HL-60 (cell line): ENCODE data around the gene CELF2.

Experiments used
- DNase-seq, 2 experiments: peaks; one replicate each; pipeline ENCODE4 v3.0.0-alpha.2; 2010 to 2020; ENCODE audit warnings: low read depth in 1 of 2, low spot score in 1 of 2
- H3K27ac ChIP-seq: fragments of 250-450 bp; sonication (Bioruptor Pico); replicated peaks from 2 replicates; pipeline ENCODE4 v1.5.1; 2020; ENCODE audit warnings: mild to moderate bottlenecking, moderate library complexity
- H3K27me3 ChIP-seq: fragments of 250-450 bp; sonication (Bioruptor Pico); 2 replicates; pipeline ENCODE4 v1.5.1; 2021; ENCODE audit warnings: mild to moderate bottlenecking, moderate library complexity; ENCODE audit not compliant: insufficient read depth, poor library complexity, severe bottlenecking
- H3K4me3 ChIP-seq: replicated peaks from 2 replicates; pipeline ENCODE4 v1.5.1; 2011; ENCODE audit warnings: mild to moderate bottlenecking, control low read depth, low read length; ENCODE audit not compliant: insufficient read depth
- GABPA ChIP-seq: IDR thresholded peaks from 2 replicates; pipeline ENCODE4 v1.6.1; 2012; ENCODE audit warnings: low read depth
- POLR2AphosphoS5 ChIP-seq: IDR thresholded peaks from 2 replicates; pipeline ENCODE4 v1.6.1; 2012; ENCODE audit warnings: low read depth
- SPI1 ChIP-seq: IDR thresholded peaks from 2 replicates; pipeline ENCODE4 v1.6.1; 2012; ENCODE audit warnings: low read depth, mild to moderate bottlenecking, borderline replicate concordance
- TF ChIP-seq, protein P1 (sequence below): IDR thresholded peaks from one replicate; pipeline ENCODE4 v1.5.1; 2011; ENCODE audit warnings: low read length, control low read depth, inconsistent platforms; ENCODE audit not compliant: insufficient read depth
- TF ChIP-seq, protein P2 (sequence below): IDR thresholded peaks from 2 replicates; pipeline ENCODE4 v1.6.1; 2012; ENCODE audit warnings: low read depth; ENCODE audit not compliant: insufficient replicate concordance

The CELF2 gene

DNA sequence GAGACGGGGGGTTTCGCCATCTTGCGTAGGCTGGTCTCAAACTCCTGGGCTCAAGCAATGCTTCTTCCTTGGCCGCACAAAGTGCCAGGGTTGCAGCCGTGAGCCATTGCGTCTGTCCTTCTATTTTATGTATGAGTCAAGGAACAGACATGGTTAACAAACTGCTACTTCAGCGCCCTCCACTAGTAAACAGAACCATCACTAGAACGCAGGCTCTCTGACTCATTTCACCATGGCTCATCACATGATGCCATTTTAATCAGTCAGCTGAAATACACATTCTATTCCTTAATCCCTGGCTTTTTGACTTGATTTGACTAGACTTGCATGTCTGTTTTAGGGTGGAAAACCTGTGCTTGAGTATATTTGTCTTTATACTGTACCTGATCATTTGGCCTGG, 41.3 kb downstream of the CELF2 start:
- DNase-seq = no peak
- Histone ChIP-seq H3K27me3 (no peaks in the 10 kb centered on the region), H3K4me3 (no peak overlapping the region), H3K27ac (no peak overlapping the region)
- TF ChIP-seq POLR2AphosphoS5 (no peak), SPI1 (no peak), GABPA (no peak)
- TF ChIP-seq, protein P1, sequence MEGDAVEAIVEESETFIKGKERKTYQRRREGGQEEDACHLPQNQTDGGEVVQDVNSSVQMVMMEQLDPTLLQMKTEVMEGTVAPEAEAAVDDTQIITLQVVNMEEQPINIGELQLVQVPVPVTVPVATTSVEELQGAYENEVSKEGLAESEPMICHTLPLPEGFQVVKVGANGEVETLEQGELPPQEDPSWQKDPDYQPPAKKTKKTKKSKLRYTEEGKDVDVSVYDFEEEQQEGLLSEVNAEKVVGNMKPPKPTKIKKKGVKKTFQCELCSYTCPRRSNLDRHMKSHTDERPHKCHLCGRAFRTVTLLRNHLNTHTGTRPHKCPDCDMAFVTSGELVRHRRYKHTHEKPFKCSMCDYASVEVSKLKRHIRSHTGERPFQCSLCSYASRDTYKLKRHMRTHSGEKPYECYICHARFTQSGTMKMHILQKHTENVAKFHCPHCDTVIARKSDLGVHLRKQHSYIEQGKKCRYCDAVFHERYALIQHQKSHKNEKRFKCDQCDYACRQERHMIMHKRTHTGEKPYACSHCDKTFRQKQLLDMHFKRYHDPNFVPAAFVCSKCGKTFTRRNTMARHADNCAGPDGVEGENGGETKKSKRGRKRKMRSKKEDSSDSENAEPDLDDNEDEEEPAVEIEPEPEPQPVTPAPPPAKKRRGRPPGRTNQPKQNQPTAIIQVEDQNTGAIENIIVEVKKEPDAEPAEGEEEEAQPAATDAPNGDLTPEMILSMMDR = no peak
- TF ChIP-seq, protein P2, sequence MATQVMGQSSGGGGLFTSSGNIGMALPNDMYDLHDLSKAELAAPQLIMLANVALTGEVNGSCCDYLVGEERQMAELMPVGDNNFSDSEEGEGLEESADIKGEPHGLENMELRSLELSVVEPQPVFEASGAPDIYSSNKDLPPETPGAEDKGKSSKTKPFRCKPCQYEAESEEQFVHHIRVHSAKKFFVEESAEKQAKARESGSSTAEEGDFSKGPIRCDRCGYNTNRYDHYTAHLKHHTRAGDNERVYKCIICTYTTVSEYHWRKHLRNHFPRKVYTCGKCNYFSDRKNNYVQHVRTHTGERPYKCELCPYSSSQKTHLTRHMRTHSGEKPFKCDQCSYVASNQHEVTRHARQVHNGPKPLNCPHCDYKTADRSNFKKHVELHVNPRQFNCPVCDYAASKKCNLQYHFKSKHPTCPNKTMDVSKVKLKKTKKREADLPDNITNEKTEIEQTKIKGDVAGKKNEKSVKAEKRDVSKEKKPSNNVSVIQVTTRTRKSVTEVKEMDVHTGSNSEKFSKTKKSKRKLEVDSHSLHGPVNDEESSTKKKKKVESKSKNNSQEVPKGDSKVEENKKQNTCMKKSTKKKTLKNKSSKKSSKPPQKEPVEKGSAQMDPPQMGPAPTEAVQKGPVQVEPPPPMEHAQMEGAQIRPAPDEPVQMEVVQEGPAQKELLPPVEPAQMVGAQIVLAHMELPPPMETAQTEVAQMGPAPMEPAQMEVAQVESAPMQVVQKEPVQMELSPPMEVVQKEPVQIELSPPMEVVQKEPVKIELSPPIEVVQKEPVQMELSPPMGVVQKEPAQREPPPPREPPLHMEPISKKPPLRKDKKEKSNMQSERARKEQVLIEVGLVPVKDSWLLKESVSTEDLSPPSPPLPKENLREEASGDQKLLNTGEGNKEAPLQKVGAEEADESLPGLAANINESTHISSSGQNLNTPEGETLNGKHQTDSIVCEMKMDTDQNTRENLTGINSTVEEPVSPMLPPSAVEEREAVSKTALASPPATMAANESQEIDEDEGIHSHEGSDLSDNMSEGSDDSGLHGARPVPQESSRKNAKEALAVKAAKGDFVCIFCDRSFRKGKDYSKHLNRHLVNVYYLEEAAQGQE = no peak

DNA sequence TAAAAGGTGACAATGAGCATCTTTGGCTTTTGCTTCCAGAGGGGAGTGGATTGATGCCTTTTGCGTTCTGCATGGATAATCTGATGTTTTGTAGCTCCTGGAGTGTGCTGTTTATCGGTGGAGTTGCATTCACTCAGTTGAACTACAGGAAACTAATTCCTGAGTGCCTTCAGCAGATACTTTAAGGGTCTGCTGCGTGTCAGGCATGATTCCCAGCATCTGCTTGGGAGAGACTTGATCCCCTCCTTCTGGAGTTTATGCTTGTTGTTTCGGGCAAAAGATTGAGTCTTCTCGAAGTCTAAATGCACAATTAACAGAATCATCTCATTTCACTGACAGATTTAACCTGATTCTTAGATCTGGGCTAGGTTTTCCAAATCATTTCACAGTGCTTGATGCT, 46.2 kb downstream of the CELF2 start:
- no peak for DNase-seq
- no peak overlapping the region for H3K27ac ChIP-seq
- H3K4me3 ChIP-seq = no peak overlapping the region
- H3K27me3 ChIP-seq = no peaks in the 10 kb centered on the region
- TF ChIP-seq, protein P1 = no peak
- TF ChIP-seq, protein P2 = no peak
- TF ChIP-seq POLR2AphosphoS5 (no peak), GABPA (no peak), SPI1 (no peak)

DNA sequence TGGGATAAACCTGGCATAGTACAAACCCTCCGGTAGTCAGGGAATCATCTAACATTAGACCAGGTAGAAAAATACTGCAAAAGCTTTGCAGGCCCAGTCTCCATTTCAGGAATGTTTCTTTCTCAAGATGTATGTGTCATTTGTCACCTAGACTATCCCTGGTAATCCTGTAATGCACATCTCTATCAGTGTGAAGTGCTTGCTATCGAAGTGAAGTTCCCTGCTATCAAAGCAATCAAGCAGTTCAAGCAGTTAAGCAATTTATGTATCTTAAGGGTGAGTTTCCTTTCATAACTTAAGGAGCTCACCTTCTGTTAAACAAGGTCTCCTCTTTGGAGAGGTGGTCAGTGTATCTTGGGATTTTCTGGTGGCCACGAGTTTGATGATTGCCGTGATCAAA, 47.2 kb downstream of the CELF2 start:
- no peak overlapping the region for H3K4me3 ChIP-seq
- H3K27ac ChIP-seq = no peak overlapping the region
- TF ChIP-seq, protein P1 = no peak
- no peak for TF ChIP-seq GABPA
- TF ChIP-seq, protein P2 = no peak
- TF ChIP-seq POLR2AphosphoS5 = no peak
- TF ChIP-seq SPI1 = no peak
- DNase-seq = no peak
- H3K27me3 ChIP-seq = no peaks in the 10 kb centered on the region
